ACHN (cell line): ENCODE results near the gene DPM1.

Source experiments
- DNase-seq: peaks from one replicate; pipeline ENCODE4 v3.0.0-alpha.2; 2015
- in situ Hi-C: cut with HindIII; loops from 2 replicates; pipeline ENCODE4 v1.10.0; 2017; ENCODE audit warnings: low sequenced_read_pairs, low pct_ligation_motif_present, low pct_unique_long_range_greater_than_20kb

DPM1 gene

GRCh38 chr20:50911716-50912115, 46.6 kb downstream of the DPM1 start:
- in situ Hi-C loops = no loop called here
- DNase-seq = no peak

- in situ Hi-C loops = no loop called here
These were observed 47.3 kb downstream of the DPM1 start for GRCh38 chr20:50911030-50911429.

GRCh38 chr20:50909413-50909812, 48.9 kb downstream of the DPM1 start:
- in situ Hi-C loops = no loop called here
- DNase-seq = no peak

More at GRCh38 chr20:50911030-50911429, 47.3 kb downstream of the DPM1 start:
- DNase-seq = no peak

- in situ Hi-C loops = no loop called here
- no peak for DNase-seq
These were observed 54.2 kb downstream of the DPM1 start for GRCh38 chr20:50904067-50904570.

- no peak for DNase-seq
- in situ Hi-C loops = no loop called here
These were observed 54.8 kb downstream of the DPM1 start for GRCh38 chr20:50903353-50904051.

- no peak for DNase-seq
- in situ Hi-C loops = no loop called here
These were observed 57.0 kb downstream of the DPM1 start for GRCh38 chr20:50901301-50901700.

- in situ Hi-C loops = no loop called here
- DNase-seq = no peak
These were observed 58.1 kb downstream of the DPM1 start for GRCh38 chr20:50900261-50900660.

- DNase-seq = no peak
- in situ Hi-C loops = no loop called here
These were observed 59.9 kb downstream of the DPM1 start for GRCh38 chr20:50898475-50898874.

- DNase-seq = no peak
These were observed 63.1 kb downstream of the DPM1 start for GRCh38 chr20:50895111-50895830.

GRCh38 chr20:50893620-50894019, 64.7 kb downstream of the DPM1 start:
- in situ Hi-C loops = no loop called here
- DNase-seq = no peak

More at GRCh38 chr20:50895111-50895830, 63.1 kb downstream of the DPM1 start:
- in situ Hi-C loops = no loop called here

GRCh38 chr20:50892394-50892793, 65.9 kb downstream of the DPM1 start:
- in situ Hi-C loops = no loop called here

GRCh38 chr20:50891138-50891537, 67.2 kb downstream of the DPM1 start:
- in situ Hi-C loops = no loop called here
- no peak for DNase-seq

More at GRCh38 chr20:50892394-50892793, 65.9 kb downstream of the DPM1 start:
- no peak for DNase-seq

GRCh38 chr20:50887576-50887975, 70.8 kb downstream of the DPM1 start:
- no peak for DNase-seq
- in situ Hi-C loops = no loop called here

- DNase-seq = no peak
- in situ Hi-C loops = no loop called here
These were observed 72.0 kb downstream of the DPM1 start for GRCh38 chr20:50886184-50886790.

- DNase-seq = no peak
- in situ Hi-C loops = no loop called here
These were observed 72.6 kb downstream of the DPM1 start for GRCh38 chr20:50885781-50886180.

- in situ Hi-C loops = no loop called here
These were observed 73.3 kb downstream of the DPM1 start for GRCh38 chr20:50885068-50885467.

More at GRCh38 chr20:50885068-50885467, 73.3 kb downstream of the DPM1 start:
- no peak for DNase-seq
